Ishikawa (cell line): ENCODE data around the gene HJURP.

ENCODE experiments used
- CEBPB ChIP-seq: IDR thresholded peaks from 2 replicates; pipeline ENCODE4 v1.6.1; 2012
- FOXM1 ChIP-seq: IDR thresholded peaks from 2 replicates; pipeline ENCODE4 v1.6.1; 2012; ENCODE audit warnings: low read depth, borderline replicate concordance
- MAX ChIP-seq: IDR thresholded peaks from 2 replicates; pipeline ENCODE4 v1.6.1; 2012
- NFIC ChIP-seq: IDR thresholded peaks from 2 replicates; pipeline ENCODE4 v1.6.1; 2012
- RAD21 ChIP-seq: IDR thresholded peaks from 2 replicates; pipeline ENCODE4 v1.6.1; 2012; ENCODE audit warnings: low read depth
- TAF1 ChIP-seq: IDR thresholded peaks from 2 replicates; pipeline ENCODE4 v1.6.1; 2012; ENCODE audit warnings: low read depth, mild to moderate bottlenecking
- TCF12 ChIP-seq: IDR thresholded peaks from 2 replicates; pipeline ENCODE4 v1.6.1; 2012; ENCODE audit warnings: low read depth
- USF1 ChIP-seq: IDR thresholded peaks from 2 replicates; pipeline ENCODE4 v1.6.1; 2012
- YY1 ChIP-seq: IDR thresholded peaks from 2 replicates; pipeline ENCODE4 v1.6.1; 2012; ENCODE audit warnings: low read depth
- ZBTB7A ChIP-seq: IDR thresholded peaks from 2 replicates; pipeline ENCODE4 v1.6.1; 2012; ENCODE audit warnings: low read depth
- TF ChIP-seq, protein P1 (sequence below): IDR thresholded peaks from 2 replicates; pipeline ENCODE4 v1.6.1; 2012; ENCODE audit warnings: low read depth, mild to moderate bottlenecking

The HJURP gene

DNA sequence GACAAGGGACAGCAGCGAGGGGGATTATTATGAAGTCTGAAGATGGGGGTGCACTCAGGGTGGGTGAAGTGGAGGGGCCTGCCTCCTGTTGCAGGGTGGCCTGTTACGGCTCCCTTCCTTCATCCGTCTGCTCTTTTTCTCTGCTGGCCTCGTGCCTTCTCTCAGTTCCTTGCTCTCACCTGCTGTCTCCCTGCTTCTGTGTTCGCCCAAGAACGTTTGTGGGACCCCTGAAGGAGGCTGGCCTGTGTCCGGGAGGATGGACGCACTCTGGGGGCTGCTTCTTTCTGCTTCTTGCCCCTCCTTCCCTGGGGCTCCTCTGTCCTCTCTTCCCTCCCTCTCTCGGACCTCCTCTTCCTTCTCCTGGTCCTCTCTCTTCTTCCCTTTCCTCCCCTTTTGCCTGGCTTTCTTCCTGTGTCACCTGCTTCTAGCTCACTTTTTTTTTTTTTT is 62.4 kb downstream of the HJURP start:
- TF ChIP-seq NFIC (no peak), MAX (no peak), USF1 (no peak), ZBTB7A (no peak), TAF1 (no peak)

- TF ChIP-seq, protein P1, sequence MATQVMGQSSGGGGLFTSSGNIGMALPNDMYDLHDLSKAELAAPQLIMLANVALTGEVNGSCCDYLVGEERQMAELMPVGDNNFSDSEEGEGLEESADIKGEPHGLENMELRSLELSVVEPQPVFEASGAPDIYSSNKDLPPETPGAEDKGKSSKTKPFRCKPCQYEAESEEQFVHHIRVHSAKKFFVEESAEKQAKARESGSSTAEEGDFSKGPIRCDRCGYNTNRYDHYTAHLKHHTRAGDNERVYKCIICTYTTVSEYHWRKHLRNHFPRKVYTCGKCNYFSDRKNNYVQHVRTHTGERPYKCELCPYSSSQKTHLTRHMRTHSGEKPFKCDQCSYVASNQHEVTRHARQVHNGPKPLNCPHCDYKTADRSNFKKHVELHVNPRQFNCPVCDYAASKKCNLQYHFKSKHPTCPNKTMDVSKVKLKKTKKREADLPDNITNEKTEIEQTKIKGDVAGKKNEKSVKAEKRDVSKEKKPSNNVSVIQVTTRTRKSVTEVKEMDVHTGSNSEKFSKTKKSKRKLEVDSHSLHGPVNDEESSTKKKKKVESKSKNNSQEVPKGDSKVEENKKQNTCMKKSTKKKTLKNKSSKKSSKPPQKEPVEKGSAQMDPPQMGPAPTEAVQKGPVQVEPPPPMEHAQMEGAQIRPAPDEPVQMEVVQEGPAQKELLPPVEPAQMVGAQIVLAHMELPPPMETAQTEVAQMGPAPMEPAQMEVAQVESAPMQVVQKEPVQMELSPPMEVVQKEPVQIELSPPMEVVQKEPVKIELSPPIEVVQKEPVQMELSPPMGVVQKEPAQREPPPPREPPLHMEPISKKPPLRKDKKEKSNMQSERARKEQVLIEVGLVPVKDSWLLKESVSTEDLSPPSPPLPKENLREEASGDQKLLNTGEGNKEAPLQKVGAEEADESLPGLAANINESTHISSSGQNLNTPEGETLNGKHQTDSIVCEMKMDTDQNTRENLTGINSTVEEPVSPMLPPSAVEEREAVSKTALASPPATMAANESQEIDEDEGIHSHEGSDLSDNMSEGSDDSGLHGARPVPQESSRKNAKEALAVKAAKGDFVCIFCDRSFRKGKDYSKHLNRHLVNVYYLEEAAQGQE: no peak
- TF ChIP-seq FOXM1 (no peak), TCF12 (no peak)
Observed at GRCh38 chr2:233791151-233791882, 63.0 kb downstream of the HJURP start.

GRCh38 chr2:233789554-233789953 is 64.8 kb downstream of the HJURP start:
- TF ChIP-seq CEBPB (no peak), YY1 (no peak), RAD21 (no peak)
